HEK293T (cell line): ENCODE data around the gene TCF7L1.

Source experiments
- CTCF ChIA-PET: fragments of 350-600 bp; formaldehyde crosslinking; extraction: SDS; loops from one replicate; lab custom pipeline; 2021; ENCODE audit warnings: antibody characterized with exemption, inconsistent platforms; lab: Yijun Ruan, JAX
- POLR2A ChIA-PET: fragments of 350-600 bp; formaldehyde crosslinking; extraction: SDS; loops from one replicate; lab custom pipeline; 2020; ENCODE audit warnings: antibody characterized with exemption, inconsistent platforms; lab: Yijun Ruan, JAX
- DNase-seq: peaks from one replicate; pipeline ENCODE4 v3.0.0; 2012; ENCODE audit warnings: mixed read lengths; ENCODE audit errors: extremely low spot score
- ARNT ChIP-seq: fragments of 450-650 bp; IDR thresholded peaks from 2 replicates; pipeline ENCODE4 v1.6.1; 2017; ENCODE audit warnings: mild to moderate bottlenecking
- BHLHE40 ChIP-seq: fragments of 450-650 bp; IDR thresholded peaks from 2 replicates; pipeline ENCODE4 v1.6.1; 2016; ENCODE audit warnings: mild to moderate bottlenecking, moderate library complexity, borderline replicate concordance
- CTBP1 ChIP-seq: fragments of 450-650 bp; IDR thresholded peaks from 2 replicates; pipeline ENCODE4 v1.6.1; 2016; ENCODE audit warnings: borderline replicate concordance
- FOXA1 ChIP-seq: fragments of 450-650 bp; IDR thresholded peaks from 2 replicates; pipeline ENCODE4 v1.6.1; 2016; ENCODE audit warnings: mild to moderate bottlenecking
- FOXK2 ChIP-seq: fragments of 450-650 bp; IDR thresholded peaks from 2 replicates; pipeline ENCODE4 v1.6.1; 2016; ENCODE audit warnings: mild to moderate bottlenecking
- FOXM1 ChIP-seq: fragments of 450-650 bp; IDR thresholded peaks from 2 replicates; pipeline ENCODE4 v1.6.1; 2017; ENCODE audit warnings: mild to moderate bottlenecking, borderline replicate concordance
- HDGF ChIP-seq: fragments of 450-650 bp; IDR thresholded peaks from 2 replicates; pipeline ENCODE4 v1.6.1; 2017; ENCODE audit warnings: antibody characterized with exemption, borderline replicate concordance
- L3MBTL2 ChIP-seq: fragments of 450-650 bp; conservative IDR thresholded peaks from 2 replicates; pipeline ENCODE4 v1.6.1; 2016; ENCODE audit warnings: mild to moderate bottlenecking
- LEF1 ChIP-seq: fragments of 450-650 bp; IDR thresholded peaks from 2 replicates; pipeline ENCODE4 v1.6.1; 2017; ENCODE audit warnings: mild to moderate bottlenecking, borderline replicate concordance
- NFRKB ChIP-seq: fragments of 450-650 bp; IDR thresholded peaks from 2 replicates; pipeline ENCODE4 v1.6.1; 2016; ENCODE audit warnings: mild to moderate bottlenecking, moderate library complexity
- SP1 ChIP-seq: fragments of 450-650 bp; IDR thresholded peaks from 2 replicates; pipeline ENCODE4 v1.6.1; 2017
- SUZ12 ChIP-seq: fragments of 450-650 bp; IDR thresholded peaks from 2 replicates; pipeline ENCODE4 v1.6.1; 2016; ENCODE audit warnings: mild to moderate bottlenecking
- TARDBP ChIP-seq: fragments of 450-650 bp; IDR thresholded peaks from 2 replicates; pipeline ENCODE4 v1.6.1; 2016
- ZNF384 ChIP-seq: fragments of 450-650 bp; IDR thresholded peaks from 2 replicates; pipeline ENCODE4 v1.6.1; 2016
- TF ChIP-seq, protein P1 (sequence below): fragments of 450-650 bp; IDR thresholded peaks from 2 replicates; pipeline ENCODE4 v1.6.1; 2016

TCF7L1 gene

DNA sequence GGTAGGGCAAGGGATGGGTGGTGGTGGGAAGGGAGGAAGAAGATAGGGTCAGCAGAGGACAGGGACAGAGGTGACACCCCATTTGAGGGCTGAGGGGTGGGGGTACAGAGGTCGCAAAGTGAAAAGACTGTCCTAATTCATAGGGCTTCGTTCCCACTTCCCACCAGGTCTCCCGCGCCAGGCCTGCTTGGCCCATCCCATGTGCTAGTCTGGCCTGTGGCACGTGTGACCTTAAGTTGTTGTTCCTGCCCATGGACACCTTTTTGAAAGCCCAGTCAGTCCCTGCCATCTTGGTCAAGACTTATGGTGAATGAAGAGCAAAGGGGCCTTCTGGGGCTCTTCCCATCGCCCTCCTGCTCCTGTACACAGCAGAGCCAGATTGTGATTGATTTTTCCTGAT, 148.4 kb downstream of the TCF7L1 start:
- CTCF ChIA-PET, result no interaction called here
- POLR2A ChIA-PET, result no interaction called here
- no peak for DNase-seq

DNA sequence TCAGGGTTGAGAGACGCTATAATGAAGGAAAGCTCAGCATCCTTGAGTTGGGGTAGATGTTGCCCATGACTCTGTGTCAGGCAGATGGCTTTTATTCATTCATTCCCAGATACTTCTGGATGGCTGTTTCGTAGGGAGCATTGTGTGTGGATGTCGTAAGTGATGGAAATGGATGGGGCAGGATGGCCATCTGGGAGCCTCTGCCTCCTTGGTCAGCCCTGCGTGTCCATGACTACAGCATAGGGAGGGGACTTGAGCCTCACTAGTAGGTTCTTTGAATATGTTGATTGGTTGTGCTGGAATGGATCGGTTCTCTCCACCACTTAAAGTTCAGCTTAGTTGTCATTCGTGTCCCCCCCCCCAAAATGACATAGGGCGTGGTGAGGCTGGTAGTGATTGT, 149.7 kb downstream of the TCF7L1 start:
- DNase-seq, result no peak
- CTCF ChIA-PET, result interaction anchor here (0.7 kb wide), 1 partner anchor 149 kb away, joined by 4 read pairs; no protein-coding TSS in a partner anchor
- TF ChIP-seq L3MBTL2, result no peak
- TF ChIP-seq SP1, result no peak
- no peak for TF ChIP-seq TARDBP
- no peak for TF ChIP-seq NFRKB
- no peak for TF ChIP-seq ARNT
- no peak for TF ChIP-seq FOXM1
- TF ChIP-seq ZNF384, result no peak
- TF ChIP-seq, protein P1, sequence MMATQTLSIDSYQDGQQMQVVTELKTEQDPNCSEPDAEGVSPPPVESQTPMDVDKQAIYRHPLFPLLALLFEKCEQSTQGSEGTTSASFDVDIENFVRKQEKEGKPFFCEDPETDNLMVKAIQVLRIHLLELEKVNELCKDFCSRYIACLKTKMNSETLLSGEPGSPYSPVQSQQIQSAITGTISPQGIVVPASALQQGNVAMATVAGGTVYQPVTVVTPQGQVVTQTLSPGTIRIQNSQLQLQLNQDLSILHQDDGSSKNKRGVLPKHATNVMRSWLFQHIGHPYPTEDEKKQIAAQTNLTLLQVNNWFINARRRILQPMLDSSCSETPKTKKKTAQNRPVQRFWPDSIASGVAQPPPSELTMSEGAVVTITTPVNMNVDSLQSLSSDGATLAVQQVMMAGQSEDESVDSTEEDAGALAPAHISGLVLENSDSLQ, result no peak
- TF ChIP-seq LEF1, result no peak
- TF ChIP-seq SUZ12, result no peak
- POLR2A ChIA-PET, result no interaction called here

More for the DNA sequence above, 148.4 kb downstream of the TCF7L1 start:
- TF ChIP-seq BHLHE40, result no peak
- no peak for TF ChIP-seq L3MBTL2
- no peak for TF ChIP-seq TARDBP

DNA sequence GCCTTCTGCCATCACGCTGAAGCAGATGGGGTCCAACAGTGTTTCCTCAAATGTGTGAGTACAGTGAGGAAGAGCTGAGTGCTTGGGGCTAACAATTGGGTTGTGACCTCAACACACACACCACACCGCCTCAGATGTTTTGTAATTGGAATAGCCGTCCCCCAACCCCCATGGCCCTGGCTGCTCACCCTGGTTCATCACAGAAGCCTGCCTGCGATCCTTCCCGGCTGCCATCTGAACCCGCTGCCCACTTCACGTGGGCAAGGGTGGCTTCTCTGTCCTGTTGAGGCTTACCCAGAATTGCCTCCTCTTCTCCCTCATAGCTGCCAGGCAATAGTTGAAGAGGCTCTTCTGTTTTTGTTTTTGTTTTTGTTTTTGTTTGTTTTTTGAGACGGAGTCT, 150.4 kb downstream of the TCF7L1 start:
- ChIA-PET CTCF (interaction anchor here (3.7 kb wide), 1 partner anchor 217 kb away, joined by 36 read pairs; no protein-coding TSS in a partner anchor), POLR2A (no interaction called here)
- no peak for TF ChIP-seq SP1
- no peak for TF ChIP-seq NFRKB
- no peak for TF ChIP-seq ARNT

DNA sequence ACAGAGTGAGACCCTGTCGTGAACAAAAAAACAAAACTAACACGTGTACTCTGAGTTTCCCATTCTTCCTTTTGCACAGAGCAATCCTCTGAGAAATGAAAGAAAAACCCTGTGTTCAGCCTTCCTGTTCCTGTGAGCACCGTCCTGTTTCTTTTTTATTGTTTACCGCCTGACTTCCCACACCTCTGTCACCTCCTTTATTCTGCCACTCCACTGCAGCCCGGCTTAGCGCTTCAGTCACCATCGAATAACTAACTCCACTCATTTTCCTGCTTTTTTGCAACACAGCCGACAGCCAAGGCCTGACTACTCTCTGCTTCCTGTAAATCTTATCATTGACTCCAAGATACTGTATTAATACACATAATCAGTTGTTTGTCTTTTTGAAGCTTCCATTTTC, 153.7 kb downstream of the TCF7L1 start:
- CTCF ChIA-PET, result interaction anchor here (0.7 to 3.7 kb wide), 2 partner anchors 220 to 252 kb away, joined by 3 to 36 read pairs; no protein-coding TSS in a partner anchor
- DNase-seq, result no peak
- TF ChIP-seq CTBP1 (no peak), HDGF (no peak), TARDBP (no peak), FOXM1 (no peak), SP1 (no peak), FOXA1 (no peak)
- POLR2A ChIA-PET, result interaction anchor here (1.5 kb wide), 1 partner anchor 14 kb away, joined by 3 read pairs; no protein-coding TSS in a partner anchor

More for the DNA sequence above, 150.4 kb downstream of the TCF7L1 start:
- no peak for DNase-seq

DNA sequence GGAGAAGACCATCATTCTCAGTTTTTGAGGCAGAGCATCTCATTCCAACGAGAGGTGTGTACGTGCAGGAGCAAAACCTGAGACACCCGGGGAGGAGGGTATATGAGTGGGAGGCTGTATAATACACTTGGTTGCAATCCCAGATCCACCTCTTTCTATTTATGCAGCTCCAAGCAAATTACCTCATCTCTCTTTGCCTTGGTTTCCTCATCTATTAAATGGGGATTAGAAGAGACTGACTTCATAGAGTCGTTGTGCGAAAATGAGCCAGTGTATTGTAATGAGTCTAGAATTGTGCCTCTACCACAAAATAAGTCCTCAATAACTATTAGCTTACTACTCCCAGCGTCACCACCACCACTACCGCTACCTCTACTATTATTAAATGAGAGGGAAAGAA, 154.5 kb downstream of the TCF7L1 start:
- CTCF ChIA-PET, result interaction anchor here (1.8 kb wide), 1 partner anchor 13 kb away, joined by 8 read pairs; no protein-coding TSS in a partner anchor
- DNase-seq, result no peak
- no peak for TF ChIP-seq LEF1
- TF ChIP-seq ARNT, result no peak
- POLR2A ChIA-PET, result interaction anchor here (1.5 kb wide), 1 partner anchor 13 kb away, joined by 3 read pairs; no protein-coding TSS in a partner anchor

DNA sequence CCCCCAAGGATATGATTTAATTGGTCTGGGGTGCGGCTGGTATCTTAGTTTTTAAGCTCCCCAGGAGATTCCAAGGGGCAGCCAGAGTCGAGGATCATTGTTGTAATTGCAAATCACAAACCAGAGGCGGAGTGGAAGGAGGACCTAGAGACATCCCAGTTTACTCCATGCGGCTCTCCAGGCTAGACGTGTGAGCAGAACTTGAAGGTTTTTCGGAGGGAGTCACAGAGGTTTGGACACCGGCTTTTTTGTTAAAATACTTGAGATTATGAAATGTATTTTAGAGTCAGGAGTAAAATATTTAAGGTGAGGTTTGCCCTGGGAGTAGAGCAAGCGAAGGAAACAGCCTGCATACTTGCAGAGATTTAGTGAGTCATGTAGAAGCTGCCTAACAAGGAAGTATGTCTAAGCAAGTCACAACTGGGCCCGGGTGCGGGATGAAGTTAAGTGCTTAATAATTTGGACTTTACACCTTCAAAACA, 155.1 kb downstream of the TCF7L1 start:
- ChIA-PET CTCF (interaction anchor here (1.8 kb wide), 1 partner anchor 12 kb away, joined by 8 read pairs; no protein-coding TSS in a partner anchor), POLR2A (no interaction called here)
- TF ChIP-seq, protein P1, result no peak
- TF ChIP-seq TARDBP, result no peak
- no peak for TF ChIP-seq BHLHE40
- TF ChIP-seq SP1, result no peak
- TF ChIP-seq ARNT, result no peak
- TF ChIP-seq SUZ12, result no peak
- no peak for TF ChIP-seq FOXM1
- TF ChIP-seq HDGF, result no peak
- no peak for TF ChIP-seq FOXK2
- TF ChIP-seq CTBP1, result no peak
- no peak for TF ChIP-seq LEF1
- no peak for TF ChIP-seq ZNF384
- TF ChIP-seq FOXA1, result no peak
- DNase-seq, result no peak

DNA sequence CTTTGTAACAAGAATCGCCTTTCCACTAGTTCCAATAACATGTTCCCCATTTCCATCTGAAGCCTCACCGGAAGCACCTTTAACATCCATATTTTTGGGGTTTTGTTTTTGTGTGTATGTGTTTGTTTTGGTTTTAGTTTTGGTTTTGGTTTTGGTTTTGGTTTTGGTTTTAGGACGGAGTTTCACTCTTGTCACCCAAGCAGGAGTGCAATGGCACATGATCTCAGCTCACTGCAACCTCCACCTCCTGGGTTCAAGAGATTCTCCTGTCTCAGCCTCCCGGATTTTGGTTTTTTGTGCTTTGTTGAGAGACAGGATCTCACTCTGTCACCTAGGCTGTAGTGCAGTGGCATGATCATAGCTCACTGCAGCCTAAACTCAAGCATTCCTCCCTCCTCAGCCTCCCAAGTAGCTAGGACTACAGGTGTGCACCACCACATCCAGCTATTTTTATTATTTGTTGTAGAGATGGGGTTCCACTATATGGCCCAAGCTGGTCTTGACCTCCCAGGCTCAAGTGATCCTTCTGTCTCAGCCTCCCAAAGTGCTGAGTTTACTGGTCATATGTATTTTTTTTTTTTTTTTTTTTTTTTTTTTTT, 158.3 kb downstream of the TCF7L1 start:
- ChIA-PET CTCF (interaction anchor here (0.6 to 1.7 kb wide), 2 partner anchors 9 to 128 kb away, joined by 3 to 6 read pairs; no protein-coding TSS in a partner anchor), POLR2A (no interaction called here)
- no peak for DNase-seq
- no peak for TF ChIP-seq SUZ12
- no peak for TF ChIP-seq NFRKB
- TF ChIP-seq L3MBTL2, result no peak
- TF ChIP-seq BHLHE40, result no peak
- no peak for TF ChIP-seq FOXM1
- TF ChIP-seq LEF1, result no peak

DNA sequence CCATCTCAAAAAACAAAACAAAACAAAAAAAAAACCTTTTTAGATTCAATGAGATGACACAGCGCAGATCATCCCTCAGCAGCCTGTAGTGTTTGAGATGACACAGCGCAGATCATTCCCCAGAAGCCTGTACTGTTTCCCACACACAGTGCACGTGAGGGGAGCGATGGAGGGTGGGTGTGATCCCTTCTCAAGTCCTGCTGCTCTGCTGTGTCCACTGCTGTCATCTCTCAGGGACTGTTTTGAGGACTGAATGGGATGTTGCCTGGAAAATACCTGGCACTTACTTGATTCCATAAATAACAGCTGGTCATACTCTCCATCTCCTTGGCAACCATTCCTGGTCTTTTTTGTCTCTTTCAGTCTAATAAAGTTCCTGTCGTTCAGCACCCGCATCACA, 168.9 kb downstream of the TCF7L1 start:
- CTCF ChIA-PET, result interaction anchor here (1.7 to 3.6 kb wide), 2 partner anchors 12 to 376 kb away, joined by 3 to 11 read pairs; no protein-coding TSS in a partner anchor

More for the DNA sequence above, 168.9 kb downstream of the TCF7L1 start:
- POLR2A ChIA-PET, result no interaction called here
- TF ChIP-seq FOXA1, result no peak
- no peak for TF ChIP-seq LEF1
- no peak for TF ChIP-seq BHLHE40
- no peak for TF ChIP-seq ARNT
- no peak for TF ChIP-seq FOXM1
- no peak for DNase-seq
